Bronchial epithelial cell (primary cell): Measurements from ENCODE around the gene PTPRN2. TPM values are rescaled to one million over a fixed set of nuclear protein-coding genes. Genes with fewer than 3 reads are reported as not detected.
"Not testable (repeated sequence)": the region's sequence is repeated elsewhere in the genome, so short reads cannot be mapped to it uniquely, and the experiment has no call there.

Source experiments
- DNase-seq: peaks from one replicate; pipeline ENCODE4 v3.0.0-alpha.2; 2010; ENCODE audit warnings: low read depth
- FAIRE-seq: peaks from 2 replicates; lab custom pipeline; 2011; peaks lifted over from hg19 to GRCh38; lab: Jason Lieb, UNC
- H3K27me3 ChIP-seq: 2 replicates; pipeline ENCODE4 v1.5.1; 2011; ENCODE audit warnings: low read length; ENCODE audit not compliant: control insufficient read depth, insufficient read depth
- H3K36me3 ChIP-seq: 2 replicates; pipeline ENCODE4 v1.5.1; 2011; ENCODE audit warnings: low read length; ENCODE audit not compliant: control insufficient read depth, insufficient read depth
- H3K4me3 ChIP-seq: 2 replicates; pipeline ENCODE4 v1.5.1; 2011; ENCODE audit warnings: mild to moderate bottlenecking, low read depth, low read length, control low read depth
- CTCF ChIP-seq: IDR thresholded peaks from 2 replicates; pipeline ENCODE4 v1.5.1; 2011; ENCODE audit warnings: mild to moderate bottlenecking, moderate library complexity, low read length, control low read depth, inconsistent platforms; ENCODE audit not compliant: insufficient read depth, severe bottlenecking
- total RNA-seq: library from RNA; depleted of rRNA; stranded (reverse); fragments of >200 nt; gene quantifications from 2 replicates; pipeline ENCODE4 v1.2.1, GENCODE V29; 2014

PTPRN2 gene
- total RNA-seq: 1.1 and 2.8 TPM in 2 replicates

- Histone ChIP-seq H3K27me3 (peaks cover 6% of the 10 kb centered on the region), H3K36me3 (no peaks in the 10 kb centered on the region), H3K4me3 (peak within 1 kb of the TSS; percentile 30)
- DNase-seq (no peak), FAIRE-seq (no peak)
- no peak for TF ChIP-seq CTCF
These were observed at the start of gene PTPRN2 for GRCh38 chr7:158587162-158588084. PTPRN2 (minus strand) TSS chr7:158587823.

GRCh38 chr7:158633055-158633956, 45.7 kb upstream of the PTPRN2 start:
- no peaks in the 10 kb centered on the region for H3K27me3 ChIP-seq
- peaks cover 1% of the 10 kb centered on the region for H3K36me3 ChIP-seq
- no peak overlapping the region for H3K4me3 ChIP-seq
- no peak for TF ChIP-seq CTCF
- FAIRE-seq (no peak), DNase-seq (no peak)

- FAIRE-seq (no peak), DNase-seq (no peak)
- no peaks in the 10 kb centered on the region for H3K36me3 ChIP-seq
- no peak overlapping the region for H3K4me3 ChIP-seq
- no peaks in the 10 kb centered on the region for H3K27me3 ChIP-seq
- no peak for TF ChIP-seq CTCF
These were observed 44.1 kb upstream of the PTPRN2 start for GRCh38 chr7:158631574-158632195.

- FAIRE-seq, DNase-seq, H3K4me3 ChIP-seq, H3K36me3 ChIP-seq, H3K27me3 ChIP-seq: not testable (repeated sequence)
These were observed 38.7 kb upstream of the PTPRN2 start for GRCh38 chr7:158626289-158626688.

GRCh38 chr7:158623241-158623640, 35.6 kb upstream of the PTPRN2 start:
- no peak for TF ChIP-seq CTCF
- Histone ChIP-seq H3K36me3 (no peaks in the 10 kb centered on the region), H3K4me3 (no peak overlapping the region), H3K27me3 (no peaks in the 10 kb centered on the region)
- DNase-seq (no peak), FAIRE-seq (no peak)
